GM21717 (cell line): Measurements from ENCODE around the gene RPL32.
"Not testable (repeated sequence)": the region's sequence is repeated elsewhere in the genome, so short reads cannot be mapped to it uniquely, and the experiment has no call there.

Experiments used
- ATAC-seq: cut with Tn5 transposase; IDR thresholded peaks from one replicate; pipeline ENCODE4 v1.9.1; 2021; ENCODE audit warnings: mild to moderate bottlenecking, moderate library complexity; ENCODE audit not compliant: unreplicated experiment

RPL32 gene

DNA sequence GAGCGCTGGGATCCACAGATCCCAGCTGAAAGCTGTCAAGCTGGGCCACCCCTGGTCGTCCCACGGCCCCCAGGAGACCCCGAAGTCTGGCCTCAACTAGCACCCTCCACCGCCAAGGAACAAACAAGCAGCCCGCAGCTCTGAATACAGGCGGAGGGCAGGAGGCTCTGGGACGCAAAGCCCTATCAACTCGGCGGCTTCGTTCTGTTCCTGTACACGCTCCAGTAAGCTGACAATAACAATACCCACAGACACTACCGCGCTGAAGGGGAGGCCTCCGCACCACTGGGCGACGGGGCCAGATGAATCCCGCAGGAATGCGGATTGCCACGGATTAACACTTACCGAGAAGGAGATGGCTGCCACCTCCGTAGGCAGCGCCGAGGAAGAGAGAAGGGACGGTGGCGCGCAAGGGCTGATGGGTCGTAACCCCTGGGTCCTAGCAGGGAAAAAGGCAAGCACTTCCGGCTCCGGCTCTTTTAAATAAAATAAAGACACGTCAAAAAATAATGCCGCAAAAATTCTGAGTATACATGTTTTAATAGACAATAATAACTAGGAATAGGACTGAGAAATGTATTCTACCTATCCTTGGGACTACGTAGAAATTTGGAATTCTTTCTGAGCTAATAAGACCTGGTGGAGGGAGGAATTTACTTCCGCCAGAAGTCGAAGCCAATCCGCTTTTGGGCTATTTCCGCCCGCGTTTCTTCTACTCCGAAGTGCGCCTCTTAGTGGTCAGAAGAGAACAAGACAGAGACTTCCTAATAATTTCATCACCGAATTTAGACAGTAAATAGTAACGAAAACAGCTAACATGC lies at the start of gene RPL32:
RPL32 (minus strand) TSS at position 417 of the 821 bp plus-strand sequence. CDS start 1,328 bp downstream, outside the sequence.
- ATAC-seq, result peak; percentile 81

DNA sequence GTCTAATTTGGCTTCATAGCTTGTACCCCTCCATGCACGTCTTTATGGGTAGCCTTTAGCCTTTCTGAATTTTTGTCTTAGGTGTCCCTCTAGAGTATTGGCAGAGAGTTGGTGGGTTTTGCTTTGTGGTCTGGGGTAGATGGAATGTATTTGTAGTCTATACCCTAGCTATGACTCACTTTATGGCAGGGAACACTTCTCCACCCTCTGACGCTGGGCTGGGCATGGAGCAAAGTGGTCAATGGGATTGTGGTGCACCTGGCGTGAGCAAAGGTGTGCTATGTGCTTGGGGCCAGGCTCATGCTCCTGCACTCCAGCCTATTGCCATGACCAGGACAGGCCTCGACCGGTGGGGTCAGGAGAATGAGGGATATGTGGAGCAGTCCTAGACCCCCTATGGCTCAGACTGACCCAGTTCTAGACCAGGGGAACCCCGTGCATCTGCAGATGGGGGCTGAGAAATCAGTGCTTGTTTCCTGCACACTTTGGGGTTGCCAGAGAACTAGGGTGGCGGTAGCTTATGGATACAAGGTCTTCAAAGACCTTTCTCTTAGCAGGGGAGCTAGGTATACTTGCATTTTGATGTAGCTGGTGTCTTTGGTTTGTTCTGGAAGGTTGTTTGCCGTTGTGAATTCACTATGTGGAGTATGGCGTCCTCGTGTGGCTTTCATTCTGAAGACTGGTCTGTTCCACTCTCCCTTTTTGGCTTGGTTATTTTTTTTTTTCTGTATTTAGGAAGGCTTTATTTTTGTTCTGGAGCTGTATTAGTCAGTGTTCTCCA lies 49.4 kb upstream of the RPL32 start:
- no peak for ATAC-seq

DNA sequence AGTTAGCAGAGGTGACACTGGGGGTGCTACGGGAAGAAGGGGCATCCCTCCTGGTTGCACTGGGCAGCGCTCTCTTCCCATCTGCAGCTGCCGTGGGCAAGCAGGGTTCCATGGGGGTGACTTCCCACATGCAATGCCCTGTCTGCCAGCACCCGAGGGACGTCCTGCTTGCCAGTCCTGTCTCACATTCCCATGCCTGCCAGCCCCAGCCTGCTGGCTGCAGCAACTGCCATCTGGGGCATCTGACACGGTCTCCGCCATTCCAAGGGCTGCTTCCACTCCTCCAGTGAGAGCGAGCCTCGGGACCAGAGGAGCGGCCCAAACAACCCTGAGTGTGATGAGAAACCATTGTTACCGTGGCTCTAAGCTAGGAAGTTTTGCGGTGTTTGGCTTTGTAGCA lies 45.4 kb upstream of the RPL32 start:
- ATAC-seq, result no peak

DNA sequence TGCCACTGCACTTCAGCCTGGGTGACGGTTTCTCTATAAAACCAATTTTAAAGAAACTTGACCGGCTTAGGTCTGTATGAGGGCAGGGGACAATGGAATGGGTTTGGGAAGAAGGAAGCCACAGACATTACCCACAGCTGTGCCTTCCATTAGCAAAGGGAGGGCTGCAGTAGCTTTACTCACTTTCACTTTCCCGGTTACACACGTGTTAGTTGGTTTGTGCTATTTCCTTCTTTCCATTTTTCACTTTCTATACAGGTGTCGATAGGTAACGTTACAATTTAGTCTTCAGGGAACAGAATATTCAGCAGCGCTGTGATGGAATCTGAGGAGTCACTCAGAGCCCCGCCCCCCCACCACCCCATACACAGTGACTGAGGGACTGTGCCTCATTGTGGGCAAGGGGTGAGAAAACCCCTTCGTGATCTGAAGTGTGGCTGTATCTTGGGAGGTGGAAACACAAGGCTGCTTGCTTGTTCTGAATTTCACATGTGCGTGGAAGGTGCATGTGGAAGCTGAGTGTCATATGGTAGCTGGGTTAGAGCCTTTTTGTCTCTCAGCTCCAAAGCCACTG lies 44.8 kb upstream of the RPL32 start:
- ATAC-seq, result no peak

DNA sequence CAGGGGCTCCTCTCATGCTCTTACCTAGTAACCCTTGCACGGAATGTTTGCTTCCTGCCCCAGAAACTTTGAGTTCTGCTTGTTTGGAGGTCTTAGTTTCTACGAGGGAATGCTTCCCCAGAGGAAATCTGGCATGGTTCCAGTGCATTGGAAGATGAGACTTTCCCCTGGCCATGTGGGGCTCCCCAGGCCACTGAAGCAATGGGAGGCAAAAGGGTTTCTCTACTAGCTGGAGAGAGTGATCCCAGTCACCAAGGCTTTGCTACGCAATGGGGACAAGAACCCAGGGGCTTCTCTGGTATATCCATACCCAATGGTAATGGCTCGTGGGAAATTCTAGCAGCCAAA lies 44.2 kb upstream of the RPL32 start:
- no peak for ATAC-seq

DNA sequence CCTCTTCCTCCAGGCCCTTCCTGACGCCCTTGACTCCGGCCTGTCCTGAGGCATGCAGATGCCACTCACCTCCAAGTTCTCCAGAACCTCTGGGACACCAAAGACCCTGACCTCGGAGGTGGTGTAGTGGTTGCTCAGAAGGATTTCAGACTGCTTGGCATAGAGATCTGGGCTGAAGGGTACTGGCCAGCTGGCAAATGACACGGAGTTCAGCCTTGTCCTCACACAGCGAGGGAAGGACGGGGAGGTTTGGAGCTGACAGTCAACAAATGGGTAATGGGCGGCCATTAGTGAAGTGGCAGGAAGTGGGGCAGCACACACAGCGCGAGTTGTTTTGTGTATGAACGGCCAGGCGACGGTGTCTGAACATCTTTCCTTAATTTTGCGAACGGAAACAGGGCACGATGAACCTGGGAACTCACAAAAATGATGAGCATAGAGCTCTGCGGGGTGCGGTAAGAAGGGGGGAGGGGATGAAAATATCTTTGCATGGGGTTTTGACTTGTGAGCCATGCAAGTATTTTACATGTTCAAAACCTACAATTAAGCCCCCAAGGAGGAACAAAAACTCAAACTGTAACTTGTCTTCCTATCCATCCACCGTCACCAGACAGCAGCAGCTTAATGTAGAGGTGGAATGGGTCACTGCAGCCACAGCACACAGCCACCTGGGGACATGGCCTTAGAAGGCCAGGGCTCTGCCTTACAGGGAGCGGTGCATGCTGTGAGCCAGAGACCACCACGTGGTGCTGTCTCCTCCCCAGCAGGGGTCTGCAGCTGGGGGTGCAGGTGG lies 43.6 kb upstream of the RPL32 start:
- no peak for ATAC-seq

DNA sequence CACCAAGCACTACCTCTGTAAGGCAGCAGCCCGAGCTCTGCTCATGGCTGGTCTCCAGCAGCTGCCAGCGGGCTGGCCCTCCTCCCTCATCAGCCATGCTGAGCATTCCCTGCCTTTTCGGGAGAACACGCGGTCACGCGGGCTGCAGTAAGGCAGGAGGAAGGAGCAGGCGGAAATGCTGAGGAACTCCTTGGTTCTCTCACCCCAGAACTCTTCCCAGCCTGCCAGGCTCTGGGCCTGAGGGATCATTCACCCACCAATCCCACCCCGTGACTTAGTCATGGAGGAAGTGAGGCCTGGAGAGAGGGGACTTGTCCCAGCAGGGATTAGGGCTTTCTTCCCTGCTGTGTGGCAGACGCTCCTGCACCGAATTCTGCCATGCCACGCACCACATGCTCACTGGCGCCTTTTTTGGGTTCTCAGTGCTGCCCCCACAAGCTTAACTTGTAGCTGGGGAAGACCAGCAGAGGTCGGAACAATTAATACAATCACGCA lies 42.9 kb upstream of the RPL32 start:
- no peak for ATAC-seq

DNA sequence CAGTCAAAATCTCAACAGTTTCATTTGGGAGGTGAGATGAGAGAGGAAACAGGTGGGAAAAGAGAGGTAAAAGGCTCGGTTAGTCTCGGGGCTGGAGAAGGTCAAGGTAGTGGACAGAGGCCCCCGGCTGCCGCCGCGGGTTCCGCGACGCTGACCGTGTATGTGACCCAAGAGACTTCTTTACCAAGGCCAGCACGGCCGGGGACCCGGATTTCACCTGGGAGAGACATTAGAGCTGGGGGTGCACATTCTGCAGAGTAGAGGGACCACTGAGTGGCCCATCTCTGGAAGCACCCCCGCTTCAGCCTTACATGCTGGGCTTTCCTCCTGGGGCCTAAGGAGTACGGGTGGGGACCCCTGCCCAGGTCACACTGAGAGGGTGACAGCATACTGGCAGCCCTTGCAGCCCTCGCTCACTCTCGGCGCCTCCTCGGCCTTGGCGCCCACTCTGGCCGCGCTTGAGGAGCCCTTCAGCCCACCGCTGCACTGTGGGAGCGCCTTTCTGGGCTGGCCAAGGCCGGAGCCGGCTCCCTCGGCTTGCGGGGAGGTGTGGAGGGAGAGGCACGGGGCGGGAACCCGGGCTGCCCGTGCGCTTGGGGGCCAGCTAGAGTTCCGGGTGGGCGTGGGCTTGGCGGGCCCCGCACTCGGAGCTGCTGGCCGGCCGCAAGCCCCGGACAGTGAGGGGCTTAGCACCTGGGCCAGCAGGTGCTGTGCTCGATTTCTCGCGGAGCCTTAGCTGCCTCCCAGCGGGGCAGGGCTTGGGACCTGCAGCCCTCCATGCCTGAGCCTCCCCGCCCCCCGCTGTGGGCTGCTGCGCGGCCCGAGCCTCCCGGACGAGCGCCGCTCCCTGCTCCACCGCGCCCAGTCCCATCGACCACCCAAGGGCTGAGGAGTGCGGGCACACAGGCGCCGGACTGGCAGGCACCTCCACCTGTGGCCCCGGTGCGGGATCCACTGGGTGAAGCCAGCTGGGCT lies 41.3 kb upstream of the RPL32 start:
- ATAC-seq, result no peak

DNA sequence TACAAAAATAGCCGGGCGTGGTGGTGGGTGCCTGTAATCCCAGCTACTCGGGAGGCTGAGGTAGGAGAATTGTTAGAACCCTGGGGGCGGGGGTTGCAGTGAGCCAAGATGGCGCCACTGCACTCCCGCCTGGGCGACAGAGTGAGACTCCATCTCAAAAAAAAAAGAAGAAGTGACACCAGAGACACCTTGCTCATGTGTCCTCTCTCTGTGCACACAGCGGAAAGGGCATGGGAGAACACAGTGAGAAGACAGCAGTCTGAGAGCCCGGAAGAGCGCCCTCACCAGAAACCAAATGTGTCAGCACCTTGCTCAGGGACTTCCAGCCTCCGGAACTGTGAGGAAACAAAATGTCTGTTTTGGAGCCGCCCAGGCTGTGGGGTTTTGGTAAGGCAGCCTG lies 40.5 kb upstream of the RPL32 start:
- ATAC-seq, result peak; percentile 45

DNA sequence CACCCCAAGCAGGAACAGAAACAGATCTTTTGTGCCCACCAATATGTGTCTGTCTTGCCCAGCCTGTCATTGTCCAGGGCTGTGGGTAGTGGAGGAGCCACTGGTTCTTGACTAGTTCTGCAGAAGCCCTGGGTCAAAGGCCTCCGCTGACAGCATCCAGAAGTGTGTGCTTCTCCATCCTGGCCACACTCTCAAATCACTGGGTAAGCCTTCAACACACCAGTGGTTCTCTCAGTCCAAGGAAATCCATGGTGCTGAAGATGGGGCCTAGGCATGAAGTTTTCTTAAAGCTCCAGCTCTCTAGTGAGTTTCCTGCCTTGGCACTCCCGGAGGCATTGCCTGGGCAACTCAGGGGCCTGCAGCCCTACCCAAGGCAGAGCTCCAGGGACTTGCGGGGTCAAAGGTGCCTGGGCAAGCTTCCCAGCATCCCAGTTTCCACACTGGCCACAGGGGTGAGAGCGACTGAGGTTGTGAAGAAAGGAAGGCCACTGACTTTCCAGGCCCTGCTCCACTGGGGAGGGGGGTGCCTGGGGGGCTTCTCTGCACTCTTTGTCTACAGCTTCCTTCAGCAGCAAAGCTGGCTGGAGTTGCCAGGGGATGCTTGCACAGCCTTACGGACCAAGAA lies 37.9 kb upstream of the RPL32 start:
- ATAC-seq, result no peak

DNA sequence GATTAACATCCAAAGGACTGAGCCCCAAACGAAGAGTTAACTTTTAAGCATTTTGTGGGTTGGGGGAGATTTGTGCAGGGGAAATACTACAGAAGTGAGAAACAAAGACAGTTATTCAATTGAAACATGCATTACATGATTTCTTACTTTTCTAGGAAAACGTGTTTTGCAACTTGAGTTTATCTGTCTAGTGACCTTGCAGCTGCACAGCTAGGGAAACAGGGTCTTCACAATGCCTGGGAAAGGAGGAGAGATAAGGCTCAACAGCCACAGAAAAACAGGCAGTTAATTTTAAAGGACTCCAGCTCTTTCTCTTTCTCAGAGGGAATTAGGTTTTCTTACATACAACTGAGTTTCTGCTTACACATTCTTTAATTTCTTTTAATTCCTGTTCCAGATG lies 37.4 kb upstream of the RPL32 start:
- not testable (repeated sequence) for ATAC-seq

DNA sequence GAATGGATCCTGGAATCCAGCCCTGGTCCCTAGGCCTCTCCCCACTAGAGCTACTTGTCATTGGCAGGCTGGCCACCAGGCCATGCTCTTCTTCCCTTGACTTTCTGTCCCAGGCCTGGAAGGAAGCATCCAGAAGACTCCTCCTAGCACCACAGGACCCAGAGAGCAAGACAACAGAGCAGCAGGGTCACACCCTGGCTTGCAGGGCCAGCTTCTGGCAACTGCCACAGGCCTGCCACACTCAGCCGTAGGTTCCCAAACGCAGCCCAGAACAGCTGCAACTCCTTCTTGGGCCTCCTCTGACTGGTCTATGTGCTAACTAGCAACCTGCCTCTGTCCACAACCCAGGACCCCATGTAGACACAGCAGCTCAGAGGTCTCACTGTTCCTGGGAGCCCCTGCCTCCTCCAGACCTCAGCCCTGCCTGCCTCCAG lies 36.8 kb upstream of the RPL32 start:
- no peak for ATAC-seq

DNA sequence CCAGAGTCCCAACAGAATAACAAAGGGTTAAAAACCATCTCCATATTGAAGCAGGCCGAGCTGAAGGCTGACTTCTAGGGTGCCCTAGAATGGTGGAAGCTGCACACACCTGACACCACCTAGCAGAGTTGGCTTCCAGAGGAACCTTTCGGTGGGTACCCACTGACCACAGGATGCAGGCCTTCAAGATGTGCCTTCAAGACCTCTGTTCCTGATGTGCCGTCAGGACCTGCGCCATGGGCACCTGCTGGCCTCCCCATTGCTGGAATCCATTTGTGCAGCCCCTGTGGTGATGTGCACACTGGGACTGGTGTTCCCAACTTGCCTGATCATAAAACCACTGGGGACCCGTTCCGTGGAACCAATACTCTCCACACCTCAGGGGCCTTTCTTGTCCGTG lies 35.7 kb upstream of the RPL32 start:
- no peak for ATAC-seq

DNA sequence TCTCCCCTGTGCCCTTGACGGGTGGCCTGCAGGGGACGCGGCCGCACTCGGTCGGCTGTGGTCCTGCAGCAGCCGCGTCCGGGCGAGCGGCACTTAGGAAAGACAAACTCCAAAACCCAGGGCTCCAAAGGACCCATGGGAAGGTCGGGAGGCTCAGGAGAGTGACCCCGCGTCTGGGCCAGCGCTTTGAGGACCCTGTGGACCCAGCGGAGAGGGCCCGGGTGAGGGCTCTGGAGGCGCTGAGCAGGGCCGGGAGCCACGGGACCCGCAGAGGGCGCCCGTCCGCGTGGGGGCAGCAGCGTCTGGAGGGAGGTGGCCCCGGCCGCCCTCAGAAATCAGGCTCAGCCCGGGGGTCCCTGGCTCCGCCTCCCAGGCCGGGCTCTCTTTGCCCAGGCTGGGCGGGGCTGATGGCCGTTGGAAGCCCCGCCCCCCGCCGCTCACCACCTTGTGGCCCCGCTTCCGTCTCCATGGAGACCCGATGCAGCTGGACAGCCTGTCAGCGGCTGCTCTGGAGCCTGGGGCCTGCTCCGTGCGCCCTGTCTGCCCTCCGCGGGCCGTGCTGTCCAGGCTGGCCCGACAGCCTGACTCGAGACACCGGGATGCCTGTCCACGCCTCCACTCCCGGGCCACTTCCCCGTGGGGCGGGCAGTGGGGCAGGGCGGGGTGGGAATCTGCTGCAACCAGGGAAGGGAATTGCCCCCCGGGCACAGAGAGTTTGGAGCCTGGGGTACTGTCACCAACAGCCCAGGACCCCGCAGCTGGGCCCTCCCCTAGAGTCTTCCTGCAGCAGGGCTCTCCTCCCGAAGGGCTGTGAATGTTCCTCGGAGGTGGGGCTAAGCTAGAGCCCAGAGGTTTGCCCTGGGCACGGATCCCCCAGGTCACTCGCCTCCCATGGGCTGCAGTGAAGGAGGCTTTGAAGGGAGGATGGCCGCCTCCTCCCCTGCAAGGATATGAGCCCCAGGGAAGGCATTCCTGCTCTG lies 34.8 kb upstream of the RPL32 start:
- ATAC-seq, result no peak

DNA sequence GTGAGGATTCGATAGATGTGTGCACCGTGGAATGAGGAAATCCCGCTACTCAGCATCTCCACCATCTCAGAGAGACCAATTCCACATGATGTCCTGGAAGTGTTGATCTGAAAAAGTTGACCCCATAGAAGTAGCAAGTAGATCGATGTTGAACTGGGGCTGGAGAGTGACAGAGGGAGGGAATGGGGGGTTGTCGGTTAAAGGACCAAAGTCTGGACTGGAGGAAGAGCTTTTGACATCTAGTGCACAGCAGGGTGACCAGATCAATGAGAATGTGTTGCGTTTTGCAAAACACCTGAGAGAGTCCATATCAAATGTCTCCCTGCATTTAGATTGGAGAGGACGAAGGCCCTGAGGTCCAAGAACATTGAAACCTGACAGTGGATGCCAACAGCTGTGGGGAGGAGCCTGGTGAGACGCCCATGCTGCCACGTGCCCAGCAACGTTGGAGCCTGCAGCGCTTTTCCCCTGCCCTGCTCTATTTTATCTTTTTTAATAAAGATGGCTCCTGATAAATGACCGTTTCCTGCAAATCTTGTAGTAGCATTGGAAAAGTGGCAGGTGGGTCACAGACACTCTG lies 30.1 kb upstream of the RPL32 start:
- no peak for ATAC-seq

DNA sequence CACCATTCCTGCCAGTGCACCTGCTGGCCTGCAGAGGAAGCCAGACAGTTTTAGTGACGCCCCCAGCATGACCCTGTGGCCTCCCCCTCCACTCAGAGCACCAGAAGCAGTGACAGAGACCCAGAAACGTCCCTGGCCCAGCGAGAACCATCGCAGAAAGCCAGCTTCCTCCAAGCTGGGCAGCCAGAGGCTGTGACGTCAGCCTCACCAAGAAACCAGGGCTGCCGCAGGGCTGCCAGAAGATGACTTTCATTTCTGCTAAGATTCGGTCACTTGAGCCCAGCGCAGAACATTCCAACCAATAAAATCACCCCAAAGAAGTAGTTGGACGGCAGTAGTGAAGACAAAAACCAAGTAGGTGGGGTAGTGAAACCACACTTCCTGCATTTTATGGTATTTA lies 29.6 kb upstream of the RPL32 start:
- ATAC-seq, result no peak

DNA sequence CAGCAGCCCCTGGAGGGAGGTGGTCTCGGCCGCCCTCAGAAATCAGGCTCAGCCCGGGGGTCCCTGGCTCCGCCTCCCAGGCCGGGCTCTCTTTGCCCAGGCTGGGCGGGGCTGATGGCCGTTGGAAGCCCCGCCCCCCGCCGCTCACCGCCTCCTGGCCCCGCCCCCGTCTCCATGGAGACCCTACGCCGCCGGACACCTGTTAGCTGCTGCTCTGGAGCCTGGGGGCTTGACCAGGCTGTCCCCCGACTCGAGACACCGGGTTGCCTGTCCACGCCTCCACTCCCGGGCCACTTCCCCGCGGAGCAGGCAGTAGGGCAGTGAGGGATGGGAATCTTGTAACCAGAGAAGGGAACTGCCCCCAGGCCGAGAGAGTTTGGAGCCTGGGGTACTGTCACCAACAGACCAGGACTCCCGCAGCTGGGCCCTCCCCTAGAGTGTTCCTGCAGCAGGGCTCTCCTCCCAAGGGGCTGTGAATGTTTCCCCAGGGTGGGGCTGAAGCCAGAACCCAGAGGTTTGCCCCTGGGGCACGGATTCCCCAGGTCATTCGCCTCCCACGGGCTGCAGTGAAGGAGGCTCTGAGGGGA lies 27.8 kb upstream of the RPL32 start:
- no peak for ATAC-seq
